T-helper 1 cell treated with Interleukin-12 subunit alpha and Interleukin-12 subunit beta and Interleukin-4 antibody, amounts not matched to agents 30 μg/mL and 1 μg/mL, for 36 hours (primary cell): Measurements from ENCODE around the gene RAPGEF1.

Experiments used
- H3K27ac Mint-ChIP-seq: one replicate; pipeline ENCODE4 v1.8.0; 2021; ENCODE audit warnings: mild to moderate bottlenecking, mixed read lengths
- H3K27me3 Mint-ChIP-seq: one replicate; pipeline ENCODE4 v1.8.0; 2021; ENCODE audit warnings: low read depth, mixed read lengths
- H3K36me3 Mint-ChIP-seq: one replicate; pipeline ENCODE4 v1.8.0; 2021; ENCODE audit warnings: low read depth, mixed read lengths
- H3K4me1 Mint-ChIP-seq: one replicate; pipeline ENCODE4 v1.8.0; 2021; ENCODE audit warnings: low read depth, mixed read lengths
- H3K4me3 Mint-ChIP-seq: one replicate; pipeline ENCODE4 v1.8.0; 2021; ENCODE audit warnings: mild to moderate bottlenecking, moderate library complexity, mixed read lengths
- H3K9me3 Mint-ChIP-seq: one replicate; pipeline ENCODE4 v1.8.0; 2021; ENCODE audit warnings: mixed read lengths

RAPGEF1 gene

GRCh38 chr9:131641618-131642495, 98.0 kb downstream of the RAPGEF1 start:
- no peak overlapping the region for H3K4me3 Mint-ChIP-seq
- peaks cover 49% of the 10 kb centered on the region for H3K4me1 Mint-ChIP-seq
- no peaks in the 10 kb centered on the region for H3K27me3 Mint-ChIP-seq
- H3K36me3 Mint-ChIP-seq, result peaks cover 40% of the 10 kb centered on the region
- H3K9me3 Mint-ChIP-seq, result no peaks in the 10 kb centered on the region
- peak overlapping the region; percentile 94 for H3K27ac Mint-ChIP-seq

GRCh38 chr9:131640438-131641137, 99.3 kb downstream of the RAPGEF1 start:
- no peaks in the 10 kb centered on the region for H3K27me3 Mint-ChIP-seq
- peaks cover 55% of the 10 kb centered on the region for H3K4me1 Mint-ChIP-seq
- H3K36me3 Mint-ChIP-seq, result peaks cover 37% of the 10 kb centered on the region
- no peaks in the 10 kb centered on the region for H3K9me3 Mint-ChIP-seq
- H3K4me3 Mint-ChIP-seq, result no peak overlapping the region
- no peak overlapping the region for H3K27ac Mint-ChIP-seq

- Mint-ChIP-seq H3K27ac (peak overlapping the region; percentile 26), H3K36me3 (peaks cover 38% of the 10 kb centered on the region), H3K4me1 (peaks cover 55% of the 10 kb centered on the region), H3K27me3 (no peaks in the 10 kb centered on the region), H3K9me3 (no peaks in the 10 kb centered on the region), H3K4me3 (no peak overlapping the region)
Measured at GRCh38 chr9:131639769-131640437, 100.0 kb downstream of the RAPGEF1 start.

GRCh38 chr9:131636593-131636992, 103.3 kb downstream of the RAPGEF1 start:
- Mint-ChIP-seq H3K36me3 (peaks cover 40% of the 10 kb centered on the region), H3K4me3 (no peak overlapping the region), H3K4me1 (peaks cover 40% of the 10 kb centered on the region), H3K27ac (peak overlapping the region; percentile 79), H3K9me3 (no peaks in the 10 kb centered on the region), H3K27me3 (no peaks in the 10 kb centered on the region)

GRCh38 chr9:131635892-131636291, 104.0 kb downstream of the RAPGEF1 start:
- Mint-ChIP-seq H3K4me3 (no peak overlapping the region), H3K9me3 (no peaks in the 10 kb centered on the region), H3K27ac (peak overlapping the region; percentile 79), H3K36me3 (peaks cover 39% of the 10 kb centered on the region), H3K27me3 (no peaks in the 10 kb centered on the region), H3K4me1 (peaks cover 39% of the 10 kb centered on the region)

- H3K4me3 Mint-ChIP-seq, result no peak overlapping the region
- peaks cover 40% of the 10 kb centered on the region for H3K36me3 Mint-ChIP-seq
Measured at GRCh38 chr9:131635285-131635684, 104.6 kb downstream of the RAPGEF1 start.

GRCh38 chr9:131633491-131634031, 106.3 kb downstream of the RAPGEF1 start:
- no peaks in the 10 kb centered on the region for H3K27me3 Mint-ChIP-seq
- no peak overlapping the region for H3K27ac Mint-ChIP-seq
- H3K36me3 Mint-ChIP-seq, result peaks cover 40% of the 10 kb centered on the region
- H3K9me3 Mint-ChIP-seq, result no peaks in the 10 kb centered on the region
- peaks cover 52% of the 10 kb centered on the region for H3K4me1 Mint-ChIP-seq
- no peak overlapping the region for H3K4me3 Mint-ChIP-seq

More at GRCh38 chr9:131635285-131635684, 104.6 kb downstream of the RAPGEF1 start:
- Mint-ChIP-seq H3K27ac (peak overlapping the region; percentile 79), H3K9me3 (no peaks in the 10 kb centered on the region), H3K4me1 (peaks cover 45% of the 10 kb centered on the region), H3K27me3 (no peaks in the 10 kb centered on the region)

GRCh38 chr9:131631306-131631705, 108.6 kb downstream of the RAPGEF1 start:
- H3K9me3 Mint-ChIP-seq, result no peaks in the 10 kb centered on the region
- peaks cover 40% of the 10 kb centered on the region for H3K36me3 Mint-ChIP-seq
- H3K27me3 Mint-ChIP-seq, result no peaks in the 10 kb centered on the region
- H3K27ac Mint-ChIP-seq, result peak overlapping the region; percentile 81
- H3K4me1 Mint-ChIP-seq, result peaks cover 52% of the 10 kb centered on the region
- no peak overlapping the region for H3K4me3 Mint-ChIP-seq

- Mint-ChIP-seq H3K27ac (peak overlapping the region; percentile 81), H3K4me1 (peaks cover 52% of the 10 kb centered on the region), H3K27me3 (no peaks in the 10 kb centered on the region), H3K36me3 (peaks cover 44% of the 10 kb centered on the region), H3K9me3 (no peaks in the 10 kb centered on the region), H3K4me3 (no peak overlapping the region)
Measured at GRCh38 chr9:131630205-131630831, 109.6 kb downstream of the RAPGEF1 start.

- H3K4me3 Mint-ChIP-seq, result no peak overlapping the region
- peaks cover 44% of the 10 kb centered on the region for H3K36me3 Mint-ChIP-seq
- no peaks in the 10 kb centered on the region for H3K27me3 Mint-ChIP-seq
- H3K9me3 Mint-ChIP-seq, result no peaks in the 10 kb centered on the region
- H3K27ac Mint-ChIP-seq, result peak overlapping the region; percentile 81
- H3K4me1 Mint-ChIP-seq, result peaks cover 51% of the 10 kb centered on the region
Measured at GRCh38 chr9:131629825-131630204, 110.1 kb downstream of the RAPGEF1 start.

- Mint-ChIP-seq H3K9me3 (no peaks in the 10 kb centered on the region), H3K4me1 (peaks cover 49% of the 10 kb centered on the region), H3K4me3 (no peak overlapping the region), H3K27me3 (no peaks in the 10 kb centered on the region), H3K36me3 (peaks cover 49% of the 10 kb centered on the region), H3K27ac (peak overlapping the region; percentile 72)
Measured at GRCh38 chr9:131629226-131629500, 110.7 kb downstream of the RAPGEF1 start.

GRCh38 chr9:131628459-131629225, 111.2 kb downstream of the RAPGEF1 start:
- Mint-ChIP-seq H3K4me3 (no peak overlapping the region), H3K4me1 (peaks cover 49% of the 10 kb centered on the region), H3K27me3 (no peaks in the 10 kb centered on the region), H3K9me3 (no peaks in the 10 kb centered on the region), H3K36me3 (peaks cover 52% of the 10 kb centered on the region), H3K27ac (peak overlapping the region; percentile 72)

- Mint-ChIP-seq H3K4me1 (peaks cover 47% of the 10 kb centered on the region), H3K27me3 (no peaks in the 10 kb centered on the region), H3K27ac (peak overlapping the region; percentile 91), H3K4me3 (peak overlapping the region; percentile 59), H3K36me3 (peaks cover 53% of the 10 kb centered on the region), H3K9me3 (no peaks in the 10 kb centered on the region)
Measured at GRCh38 chr9:131627648-131628458, 112.0 kb downstream of the RAPGEF1 start.
